Measurements from ENCODE around the gene ARSG. TPM values are rescaled to one million over a fixed set of nuclear protein-coding genes. Genes with fewer than 3 reads are reported as not detected.

Gene ARSG
- total RNA-seq, 1 donor from 2014 or later, result 1.6 TPM

GRCh38 chr17:68292689-68293040 lies 1.4 kb downstream of the ARSG start:
- H3K9me3 ChIP-seq (ENCODE audit: control insufficient read depth in 3 of 3, low read length in 3 of 3), result no peaks in the 10 kb centered on the region
- H3K36me3 ChIP-seq (ENCODE audit: control insufficient read depth in 3 of 3, insufficient read depth in 3 of 3, low read length in 3 of 3), result no peaks in the 10 kb centered on the region
- peaks cover 0 to 2% (median 0%) of the 10 kb centered on the region in 3 donors for H3K27me3 ChIP-seq (ENCODE audit: control insufficient read depth in 3 of 3, insufficient read depth in 3 of 3, low read length in 3 of 3)
- peak overlapping the region in 2 of 3 donors; percentile 73 to 87 for H3K9ac ChIP-seq (ENCODE audit: low read depth in 1 of 3, low read length in 3 of 3)
- H3K4me1 ChIP-seq (ENCODE audit: control insufficient read depth in 3 of 3, insufficient read depth in 3 of 3, low read length in 3 of 3), result peaks cover 20 to 38% (median 24%) of the 10 kb centered on the region in 3 donors
- H3K4me3 ChIP-seq (ENCODE audit: low read length in 3 of 3), result peak overlapping the region in 2 of 3 donors; percentile 80 to 83
- peak overlapping the region; percentile 79 for H3K27ac ChIP-seq (ENCODE audit: low read depth, low read length)

- peaks cover 0 to 2% (median 0%) of the 10 kb centered on the region in 3 donors for H3K27me3 ChIP-seq (ENCODE audit: control insufficient read depth in 3 of 3, insufficient read depth in 3 of 3, low read length in 3 of 3)
- H3K4me1 ChIP-seq (ENCODE audit: control insufficient read depth in 3 of 3, insufficient read depth in 3 of 3, low read length in 3 of 3), result peaks cover 20 to 38% (median 24%) of the 10 kb centered on the region in 3 donors
- H3K9me3 ChIP-seq (ENCODE audit: control insufficient read depth in 3 of 3, low read length in 3 of 3), result no peaks in the 10 kb centered on the region
- no peak overlapping the region for H3K27ac ChIP-seq (ENCODE audit: low read depth, low read length)
- H3K4me3 ChIP-seq (ENCODE audit: low read length in 3 of 3), result no peak overlapping the region
- H3K9ac ChIP-seq (ENCODE audit: low read depth in 1 of 3, low read length in 3 of 3), result no peak overlapping the region
- H3K36me3 ChIP-seq (ENCODE audit: control insufficient read depth in 3 of 3, insufficient read depth in 3 of 3, low read length in 3 of 3), result no peaks in the 10 kb centered on the region
Measured at GRCh38 chr17:68293490-68294195, 2.3 kb downstream of the ARSG start.

GRCh38 chr17:68294196-68294555 lies 2.9 kb downstream of the ARSG start:
- H3K4me3 ChIP-seq (ENCODE audit: low read length in 3 of 3), result no peak overlapping the region
- no peaks in the 10 kb centered on the region for H3K36me3 ChIP-seq (ENCODE audit: control insufficient read depth in 3 of 3, insufficient read depth in 3 of 3, low read length in 3 of 3)
- H3K9me3 ChIP-seq (ENCODE audit: control insufficient read depth in 3 of 3, low read length in 3 of 3), result no peaks in the 10 kb centered on the region
- peaks cover 20 to 38% (median 24%) of the 10 kb centered on the region in 3 donors for H3K4me1 ChIP-seq (ENCODE audit: control insufficient read depth in 3 of 3, insufficient read depth in 3 of 3, low read length in 3 of 3)
- H3K27ac ChIP-seq (ENCODE audit: low read depth, low read length), result no peak overlapping the region
- H3K9ac ChIP-seq (ENCODE audit: low read depth in 1 of 3, low read length in 3 of 3), result no peak overlapping the region
- peaks cover 0 to 2% (median 0%) of the 10 kb centered on the region in 3 donors for H3K27me3 ChIP-seq (ENCODE audit: control insufficient read depth in 3 of 3, insufficient read depth in 3 of 3, low read length in 3 of 3)

- no peaks in the 10 kb centered on the region for H3K36me3 ChIP-seq (ENCODE audit: control insufficient read depth in 3 of 3, insufficient read depth in 3 of 3, low read length in 3 of 3)
- peaks cover 20 to 38% (median 24%) of the 10 kb centered on the region in 3 donors for H3K4me1 ChIP-seq (ENCODE audit: control insufficient read depth in 3 of 3, insufficient read depth in 3 of 3, low read length in 3 of 3)
- no peaks in the 10 kb centered on the region for H3K9me3 ChIP-seq (ENCODE audit: control insufficient read depth in 3 of 3, low read length in 3 of 3)
- H3K4me3 ChIP-seq (ENCODE audit: low read length in 3 of 3), result no peak overlapping the region
- no peak overlapping the region for H3K27ac ChIP-seq (ENCODE audit: low read depth, low read length)
- no peak overlapping the region for H3K9ac ChIP-seq (ENCODE audit: low read depth in 1 of 3, low read length in 3 of 3)
- peaks cover 0 to 2% (median 0%) of the 10 kb centered on the region in 3 donors for H3K27me3 ChIP-seq (ENCODE audit: control insufficient read depth in 3 of 3, insufficient read depth in 3 of 3, low read length in 3 of 3)
Measured at GRCh38 chr17:68294617-68295016, 3.3 kb downstream of the ARSG start.

GRCh38 chr17:68295086-68295485 lies 3.8 kb downstream of the ARSG start:
- H3K27ac ChIP-seq (ENCODE audit: low read depth, low read length), result no peak overlapping the region
- no peaks in the 10 kb centered on the region for H3K9me3 ChIP-seq (ENCODE audit: control insufficient read depth in 3 of 3, low read length in 3 of 3)
- no peak overlapping the region for H3K4me3 ChIP-seq (ENCODE audit: low read length in 3 of 3)
- H3K36me3 ChIP-seq (ENCODE audit: control insufficient read depth in 3 of 3, insufficient read depth in 3 of 3, low read length in 3 of 3), result no peaks in the 10 kb centered on the region
- no peak overlapping the region for H3K9ac ChIP-seq (ENCODE audit: low read depth in 1 of 3, low read length in 3 of 3)
- peaks cover 0 to 2% (median 0%) of the 10 kb centered on the region in 3 donors for H3K27me3 ChIP-seq (ENCODE audit: control insufficient read depth in 3 of 3, insufficient read depth in 3 of 3, low read length in 3 of 3)
- H3K4me1 ChIP-seq (ENCODE audit: control insufficient read depth in 3 of 3, insufficient read depth in 3 of 3, low read length in 3 of 3), result peaks cover 18 to 35% (median 21%) of the 10 kb centered on the region in 3 donors

GRCh38 chr17:68296217-68297191 lies 5.2 kb downstream of the ARSG start:
- peak overlapping the region; percentile 23 for H3K27ac ChIP-seq (ENCODE audit: low read depth, low read length)

GRCh38 chr17:68297195-68297594 lies 5.9 kb downstream of the ARSG start:
- Histone ChIP-seq H3K27ac (ENCODE audit: low read depth, low read length) (peak overlapping the region; percentile 23), H3K9me3 (ENCODE audit: control insufficient read depth in 3 of 3, low read length in 3 of 3) (no peaks in the 10 kb centered on the region), H3K9ac (ENCODE audit: low read depth in 1 of 3, low read length in 3 of 3) (no peak overlapping the region), H3K4me3 (ENCODE audit: low read length in 3 of 3) (no peak overlapping the region), H3K4me1 (ENCODE audit: control insufficient read depth in 3 of 3, insufficient read depth in 3 of 3, low read length in 3 of 3) (peaks cover 13 to 24% (median 17%) of the 10 kb centered on the region in 3 donors), H3K27me3 (ENCODE audit: control insufficient read depth in 3 of 3, insufficient read depth in 3 of 3, low read length in 3 of 3) (peaks cover 0 to under 1% (median 0%) of the 10 kb centered on the region in 3 donors), H3K36me3 (ENCODE audit: control insufficient read depth in 3 of 3, insufficient read depth in 3 of 3, low read length in 3 of 3) (no peaks in the 10 kb centered on the region)

More at GRCh38 chr17:68296217-68297191, 5.2 kb downstream of the ARSG start:
- no peaks in the 10 kb centered on the region for H3K9me3 ChIP-seq (ENCODE audit: control insufficient read depth in 3 of 3, low read length in 3 of 3)
- H3K9ac ChIP-seq (ENCODE audit: low read depth in 1 of 3, low read length in 3 of 3), result peak overlapping the region in 1 of 3 donors; percentile 3
- H3K4me3 ChIP-seq (ENCODE audit: low read length in 3 of 3), result peak overlapping the region in 1 of 3 donors; percentile 15
- no peaks in the 10 kb centered on the region for H3K36me3 ChIP-seq (ENCODE audit: control insufficient read depth in 3 of 3, insufficient read depth in 3 of 3, low read length in 3 of 3)
- peaks cover 0 to 2% (median 0%) of the 10 kb centered on the region in 3 donors for H3K27me3 ChIP-seq (ENCODE audit: control insufficient read depth in 3 of 3, insufficient read depth in 3 of 3, low read length in 3 of 3)
- peaks cover 18 to 29% (median 19%) of the 10 kb centered on the region in 3 donors for H3K4me1 ChIP-seq (ENCODE audit: control insufficient read depth in 3 of 3, insufficient read depth in 3 of 3, low read length in 3 of 3)

GRCh38 chr17:68298601-68299000 lies 7.3 kb downstream of the ARSG start:
- Histone ChIP-seq H3K9me3 (ENCODE audit: control insufficient read depth in 3 of 3, low read length in 3 of 3) (no peaks in the 10 kb centered on the region), H3K9ac (ENCODE audit: low read depth in 1 of 3, low read length in 3 of 3) (no peak overlapping the region), H3K4me1 (ENCODE audit: control insufficient read depth in 3 of 3, insufficient read depth in 3 of 3, low read length in 3 of 3) (peaks cover 9 to 15% (median 12%) of the 10 kb centered on the region in 3 donors), H3K36me3 (ENCODE audit: control insufficient read depth in 3 of 3, insufficient read depth in 3 of 3, low read length in 3 of 3) (no peaks in the 10 kb centered on the region), H3K27me3 (ENCODE audit: control insufficient read depth in 3 of 3, insufficient read depth in 3 of 3, low read length in 3 of 3) (no peaks in the 10 kb centered on the region), H3K4me3 (ENCODE audit: low read length in 3 of 3) (no peak overlapping the region), H3K27ac (ENCODE audit: low read depth, low read length) (no peak overlapping the region)

- Histone ChIP-seq H3K27ac (ENCODE audit: low read depth, low read length) (no peak overlapping the region), H3K36me3 (ENCODE audit: control insufficient read depth in 3 of 3, insufficient read depth in 3 of 3, low read length in 3 of 3) (no peaks in the 10 kb centered on the region), H3K27me3 (ENCODE audit: control insufficient read depth in 3 of 3, insufficient read depth in 3 of 3, low read length in 3 of 3) (no peaks in the 10 kb centered on the region), H3K9ac (ENCODE audit: low read depth in 1 of 3, low read length in 3 of 3) (no peak overlapping the region), H3K4me1 (ENCODE audit: control insufficient read depth in 3 of 3, insufficient read depth in 3 of 3, low read length in 3 of 3) (peaks cover 9 to 15% (median 12%) of the 10 kb centered on the region in 3 donors), H3K4me3 (ENCODE audit: low read length in 3 of 3) (no peak overlapping the region), H3K9me3 (ENCODE audit: control insufficient read depth in 3 of 3, low read length in 3 of 3) (no peaks in the 10 kb centered on the region)
Measured at GRCh38 chr17:68299817-68300216, 8.5 kb downstream of the ARSG start.

Data from skeletal muscle tissue (tissue), 4 donors.